Endothelial cell of umbilical vein (primary cell): Measurements from ENCODE around the gene INTS4. TPM values are rescaled to one million over a fixed set of nuclear protein-coding genes. Genes with fewer than 3 reads are reported as not detected.

Experiments
- BruUV-seq: library from RNA; stranded (reverse); fragments of 400-500 nt; replicated peaks from 2 replicates; lab custom pipeline; 2021; lab: Mats Ljungman, UMichigan
- CTCF ChIA-PET: fragments of 300-600, 350-600 bp; sonication (Branson Sonifier 250); formaldehyde crosslinking; loops from one replicate; lab custom pipeline; 2021; ENCODE audit warnings: antibody characterized with exemption, inconsistent platforms; lab: Charles Lee
- POLR2A ChIA-PET: fragments of 300-600, 350-600 bp; sonication (Branson Sonifier 250); formaldehyde crosslinking; loops from one replicate; lab custom pipeline; 2021; ENCODE audit warnings: antibody characterized with exemption, inconsistent platforms; lab: Charles Lee
- DNase-seq: peaks from one replicate; pipeline ENCODE4 v3.0.0-alpha.2; 2011; ENCODE audit warnings: low read depth, low spot score
- FAIRE-seq: peaks from 2 replicates; lab custom pipeline; 2011; peaks lifted over from hg19 to GRCh38; lab: Jason Lieb, UNC
- H2AFZ ChIP-seq: 2 replicates; pipeline ENCODE4 v1.6.0; 2012; ENCODE audit warnings: low read depth, low read length, control low read depth, inconsistent platforms
- H3K27ac ChIP-seq: 2 replicates; pipeline ENCODE4 v1.5.1; 2011; ENCODE audit warnings: low read depth, mild to moderate bottlenecking, control low read depth, low read length, moderate library complexity; ENCODE audit not compliant: insufficient read depth
- H3K27me3 ChIP-seq, 2 experiments: 2 replicates each; pipeline versions ENCODE4 v1.6.0 to v1.6.1; 2011; ENCODE audit warnings: low read length in 2 of 2, mixed read lengths in 1 of 2; ENCODE audit not compliant: control insufficient read depth in 2 of 2, insufficient read depth in 2 of 2
- H3K36me3 ChIP-seq, 2 experiments: 2 replicates in 1 of 2; 3 replicates in 1 of 2; pipeline ENCODE4 v1.5.1; 2011; ENCODE audit warnings: low read length in 2 of 2, mild to moderate bottlenecking in 1 of 2, moderate library complexity in 1 of 2; ENCODE audit not compliant: control insufficient read depth in 2 of 2, insufficient read depth in 2 of 2; ENCODE audit errors: extremely low read depth in 1 of 2
- H3K4me1 ChIP-seq: 3 replicates; pipeline ENCODE4 v1.5.1; 2011; ENCODE audit warnings: mild to moderate bottlenecking, low read length; ENCODE audit not compliant: control insufficient read depth, insufficient read depth; ENCODE audit errors: extremely low read depth
- H3K4me2 ChIP-seq: 2 replicates; pipeline ENCODE4 v1.6.1; 2011; ENCODE audit warnings: low read length, control low read depth, mixed read lengths; ENCODE audit not compliant: insufficient read depth
- H3K4me3 ChIP-seq, 3 experiments: fragments of 200-600 bp in 1 of 3; sonication (generic), shearing (Covaris generic) in 1 of 3; replicated peaks in 1 of 3; 2 replicates each; pipeline ENCODE4 v1.5.1; 2011 to 2016; ENCODE audit warnings: control low read depth in 3 of 3, low read length in 3 of 3, mild to moderate bottlenecking in 2 of 3, inconsistent platforms in 1 of 3, low read depth in 1 of 3, moderate library complexity in 1 of 3; ENCODE audit not compliant: insufficient read depth in 1 of 3
- H3K79me2 ChIP-seq: 2 replicates; pipeline ENCODE4 v1.6.0; 2012; ENCODE audit warnings: low read length, inconsistent platforms; ENCODE audit not compliant: control insufficient read depth, insufficient read depth
- H3K9ac ChIP-seq: replicated peaks from 2 replicates; pipeline ENCODE3; 2011; ENCODE audit warnings: low read length, control low read depth; ENCODE audit not compliant: insufficient read depth; ENCODE audit errors: extremely low read depth
- H3K9me1 ChIP-seq: replicated peaks from 3 replicates; pipeline ENCODE4 v1.6.0; 2011; ENCODE audit warnings: mild to moderate bottlenecking, low read length; ENCODE audit not compliant: control insufficient read depth, insufficient read depth; ENCODE audit errors: extremely low read depth
- H3K9me3 ChIP-seq: replicated peaks from 2 replicates; pipeline ENCODE4 v1.5.1; 2012; ENCODE audit warnings: low read length, inconsistent platforms; ENCODE audit not compliant: control insufficient read depth, insufficient read depth
- H4K20me1 ChIP-seq: replicated peaks from 2 replicates; pipeline ENCODE3; 2011; ENCODE audit warnings: mild to moderate bottlenecking, low read length; ENCODE audit not compliant: control insufficient read depth, insufficient read depth; ENCODE audit errors: extremely low read depth
- EZH2 ChIP-seq: IDR thresholded peaks from 2 replicates; pipeline ENCODE4 v1.6.1; 2012; ENCODE audit warnings: borderline replicate concordance, low read depth, mild to moderate bottlenecking, moderate library complexity, low read length, inconsistent platforms; ENCODE audit not compliant: severe bottlenecking
- FOS ChIP-seq: IDR thresholded peaks from 2 replicates; pipeline ENCODE4 v1.6.1; 2011; ENCODE audit warnings: mild to moderate bottlenecking, low read length, moderate library complexity, borderline replicate concordance; ENCODE audit not compliant: insufficient read depth
- GATA2 ChIP-seq: IDR thresholded peaks from 2 replicates; pipeline ENCODE4 v1.7.0; 2011; ENCODE audit warnings: low read depth, mild to moderate bottlenecking, moderate library complexity, mixed read lengths, low read length; ENCODE audit not compliant: insufficient read length, insufficient read depth
- JUN ChIP-seq: IDR thresholded peaks from 2 replicates; pipeline ENCODE4 v1.6.1; 2011; ENCODE audit warnings: borderline replicate concordance, low read depth; ENCODE audit not compliant: insufficient read length, insufficient read depth
- MYC ChIP-seq: IDR thresholded peaks from one replicate; pipeline ENCODE4 v1.6.1; 2011; ENCODE audit warnings: mild to moderate bottlenecking, low read depth, low read length
- POLR2A ChIP-seq: IDR thresholded peaks from 2 replicates; pipeline ENCODE4 v1.6.1; 2012; ENCODE audit warnings: low read depth, mild to moderate bottlenecking, control low read depth, low read length
- POLR2AphosphoS5 ChIP-seq: IDR thresholded peaks from 2 replicates; pipeline ENCODE4 v1.6.1; 2012; ENCODE audit warnings: low read depth, mild to moderate bottlenecking, control low read depth, low read length, moderate library complexity; ENCODE audit not compliant: insufficient read depth
- dilution Hi-C: fragments of 300-500 bp; cut with MboI; formaldehyde crosslinking; loops from one replicate; pipeline ENCODE4 v1.15.0; 2019; ENCODE audit warnings: low sequenced_read_pairs; ENCODE audit not compliant: extremely low pct_ligation_motif_present
- intact Hi-C: fragments of 100-400 bp; cut with micrococcal nuclease; formaldehyde crosslinking; loops from one replicate; pipeline ENCODE4 v1.10.0; 2022
- polyA plus RNA-seq, 4 experiments: library from polyadenylated mRNA; depleted of rRNA in 3 of 4; stranded (reverse) in 3 of 4; unstranded in 1 of 4; fragments of >200 nt; gene quantifications; 2 replicates each; pipeline versions ENCODE4 v1.2.1 to v1.2.3, GENCODE V29; 2011 to 2012; ENCODE audit warnings: missing spikeins in 1 of 4
- total RNA-seq: library from RNA; stranded (reverse); gene quantifications from 2 replicates; pipeline ENCODE4 v1.2.3, GENCODE V29; 2021
- TF ChIP-seq, protein P1 (sequence below), 2 donors: IDR thresholded peaks; 1 replicate in 1 of 2; 2 replicates in 1 of 2; pipeline ENCODE4 v1.5.1; 2011; ENCODE audit warnings: low read length in 2 of 2, mild to moderate bottlenecking in 2 of 2, moderate library complexity in 2 of 2, control low read depth in 1 of 2, inconsistent platforms in 1 of 2, low read depth in 1 of 2; ENCODE audit not compliant: insufficient read depth in 1 of 2; ENCODE audit errors: extremely low read depth in 1 of 2
- TF ChIP-seq, protein P2 (sequence below): IDR thresholded peaks from 2 replicates; pipeline ENCODE4 v1.6.1; 2011; ENCODE audit not compliant: insufficient read depth, insufficient read length

The INTS4 gene
- total and polyA plus RNA-seq, 2 donors (not counting 3 experiments of a cell fraction or from before 2014, with no cell fraction given) = 29.2 to 37.8 TPM

DNA sequence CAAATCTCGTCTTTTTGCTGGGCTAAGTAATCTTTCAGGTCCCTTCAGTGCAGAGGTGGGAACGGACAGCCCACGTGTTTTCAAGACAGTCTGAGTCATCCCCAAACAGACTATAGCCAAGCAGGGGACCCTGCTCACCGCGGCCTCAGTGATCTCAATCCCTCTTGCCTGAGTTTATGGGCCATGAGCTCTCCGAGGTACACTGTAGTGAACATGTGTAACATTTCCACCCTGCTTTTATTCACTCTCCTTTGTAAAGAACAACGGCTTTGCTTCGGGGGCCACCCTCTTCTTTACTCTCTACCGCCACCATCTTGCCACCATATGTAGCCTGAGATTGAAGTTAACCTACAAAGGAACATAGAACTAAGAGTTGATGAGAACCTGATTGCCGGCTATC is 40.2 kb upstream of the INTS4 start:
- H3K27me3 ChIP-seq = no peaks in the 10 kb centered on the region
- DNase-seq = no peak
- H3K9me1 ChIP-seq = no peaks in the 10 kb centered on the region
- no peaks in the 10 kb centered on the region for H4K20me1 ChIP-seq
- no peak overlapping the region for H3K27ac ChIP-seq
- no peaks in the 10 kb centered on the region for H3K79me2 ChIP-seq
- dilution Hi-C loops = no loop called here
- H2AFZ ChIP-seq = no peak overlapping the region
- no peak for TF ChIP-seq JUN
- no peak for TF ChIP-seq POLR2AphosphoS5
- no peak for TF ChIP-seq GATA2
- TF ChIP-seq EZH2 = no peak
- TF ChIP-seq FOS = no peak
- TF ChIP-seq MYC = no peak
- TF ChIP-seq POLR2A = no peak
- TF ChIP-seq, protein P1, sequence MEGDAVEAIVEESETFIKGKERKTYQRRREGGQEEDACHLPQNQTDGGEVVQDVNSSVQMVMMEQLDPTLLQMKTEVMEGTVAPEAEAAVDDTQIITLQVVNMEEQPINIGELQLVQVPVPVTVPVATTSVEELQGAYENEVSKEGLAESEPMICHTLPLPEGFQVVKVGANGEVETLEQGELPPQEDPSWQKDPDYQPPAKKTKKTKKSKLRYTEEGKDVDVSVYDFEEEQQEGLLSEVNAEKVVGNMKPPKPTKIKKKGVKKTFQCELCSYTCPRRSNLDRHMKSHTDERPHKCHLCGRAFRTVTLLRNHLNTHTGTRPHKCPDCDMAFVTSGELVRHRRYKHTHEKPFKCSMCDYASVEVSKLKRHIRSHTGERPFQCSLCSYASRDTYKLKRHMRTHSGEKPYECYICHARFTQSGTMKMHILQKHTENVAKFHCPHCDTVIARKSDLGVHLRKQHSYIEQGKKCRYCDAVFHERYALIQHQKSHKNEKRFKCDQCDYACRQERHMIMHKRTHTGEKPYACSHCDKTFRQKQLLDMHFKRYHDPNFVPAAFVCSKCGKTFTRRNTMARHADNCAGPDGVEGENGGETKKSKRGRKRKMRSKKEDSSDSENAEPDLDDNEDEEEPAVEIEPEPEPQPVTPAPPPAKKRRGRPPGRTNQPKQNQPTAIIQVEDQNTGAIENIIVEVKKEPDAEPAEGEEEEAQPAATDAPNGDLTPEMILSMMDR (IDR thresholded peaks at IDR 0.05; ENCODE audit: extremely low read depth in 1 of 2, insufficient read depth in 1 of 2, low read depth in 1 of 2, low read length in 2 of 2) = no peak
- TF ChIP-seq, protein P2, sequence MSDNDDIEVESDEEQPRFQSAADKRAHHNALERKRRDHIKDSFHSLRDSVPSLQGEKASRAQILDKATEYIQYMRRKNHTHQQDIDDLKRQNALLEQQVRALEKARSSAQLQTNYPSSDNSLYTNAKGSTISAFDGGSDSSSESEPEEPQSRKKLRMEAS = no peak
- ChIA-PET CTCF (interaction anchor here (1.0 to 1.4 kb wide), 2 partner anchors 11 to 26 kb away, joined by 4 read pairs; no protein-coding TSS in a partner anchor), POLR2A (no interaction called here)
- no peak for FAIRE-seq
- intact Hi-C loops = no loop called here
- H3K36me3 ChIP-seq = no peaks in the 10 kb centered on the region
- H3K9me3 ChIP-seq = no peaks in the 10 kb centered on the region
- BruUV-seq = no TSS peak
- no peak overlapping the region for H3K9ac ChIP-seq
- no peak overlapping the region for H3K4me3 ChIP-seq
- H3K4me2 ChIP-seq = no peak overlapping the region
- H3K4me1 ChIP-seq = peaks cover 17% of the 10 kb centered on the region
